PC-3 (cell line): ENCODE results near the gene RAP1GAP2. TPM values are rescaled to one million over a fixed set of nuclear protein-coding genes. Genes with fewer than 3 reads are reported as not detected.

Experiments
- ATAC-seq: fragments of 200-7000 bp; cut with Tn5 transposase; 2 replicates; pipeline ENCODE4 v1.9.1; 2020; ENCODE audit warnings: mild to moderate bottlenecking, moderate library complexity
- BruUV-seq: library from RNA; stranded (reverse); fragments of 400-500 nt; replicated peaks from 2 replicates; lab custom pipeline; 2021; lab: Mats Ljungman, UMichigan
- CTCF ChIA-PET: fragments of 300-600 bp; sonication (Branson Sonifier 250); formaldehyde crosslinking; loops from one replicate; lab custom pipeline; 2022; ENCODE audit warnings: antibody characterized with exemption; lab: Charles Lee
- POLR2A ChIA-PET: fragments of 300-600 bp; sonication (Branson Sonifier 250); formaldehyde crosslinking; loops from one replicate; lab custom pipeline; 2022; ENCODE audit warnings: antibody characterized with exemption; ENCODE audit not compliant: unreplicated experiment; lab: Charles Lee
- DNase-seq: peaks from one replicate; pipeline ENCODE4 v3.0.0-alpha.2; 2015
- H2AFZ ChIP-seq: fragments of 300-600 bp; sonication (generic); 2 replicates; pipeline ENCODE4 v1.6.0; 2016; ENCODE audit warnings: antibody characterized with exemption, low read length
- H3F3A ChIP-seq: fragments of 300-600 bp; sonication (generic); one replicate; pipeline ENCODE4 v1.6.0; 2017; ENCODE audit warnings: antibody characterized with exemption, low read length, control low read depth, mild to moderate bottlenecking; ENCODE audit not compliant: unreplicated experiment
- H3K27ac ChIP-seq: fragments of 300-600 bp; sonication (generic); 2 replicates; pipeline ENCODE4 v1.5.1; 2016; ENCODE audit warnings: mild to moderate bottlenecking, low read length
- H3K27me3 ChIP-seq: fragments of 300-600 bp; sonication (generic); 2 replicates; pipeline ENCODE4 v1.6.1; 2016; ENCODE audit warnings: low read length, mixed read lengths
- H3K36me3 ChIP-seq: fragments of 300-600 bp; sonication (generic); 2 replicates; pipeline ENCODE4 v1.6.1; 2016; ENCODE audit warnings: low read depth, mixed run types, low read length, mixed read lengths
- H3K4me1 ChIP-seq: fragments of 300-600 bp; sonication (generic); 2 replicates; pipeline ENCODE4 v1.5.1; 2016; ENCODE audit warnings: low read length; ENCODE audit not compliant: insufficient read depth
- H3K4me2 ChIP-seq: fragments of 300-600 bp; sonication (generic); 2 replicates; pipeline ENCODE4 v1.6.0; 2016; ENCODE audit warnings: low read length
- H3K4me3 ChIP-seq: fragments of 300-600 bp; sonication (generic); 2 replicates; pipeline ENCODE4 v1.5.1; 2016; ENCODE audit warnings: mild to moderate bottlenecking, low read length, mixed read lengths
- H3K79me2 ChIP-seq: fragments of 300-600 bp; sonication (generic); 2 replicates; pipeline ENCODE4 v1.6.1; 2017; ENCODE audit warnings: low read length, mixed read lengths
- H3K9ac ChIP-seq: fragments of 300-600 bp; sonication (generic); 2 replicates; pipeline ENCODE4 v1.6.0; 2016; ENCODE audit warnings: mild to moderate bottlenecking, low read length
- H3K9me2 ChIP-seq: fragments of 300-600 bp; sonication (generic); replicated peaks from 2 replicates; pipeline ENCODE4 v1.6.1; 2016; ENCODE audit warnings: mixed run types, low read length, mixed read lengths
- H3K9me3 ChIP-seq: fragments of 300-600 bp; sonication (generic); 2 replicates; pipeline ENCODE4 v1.6.1; 2016; ENCODE audit warnings: low read length, mixed read lengths
- H4K20me1 ChIP-seq: fragments of 300-600 bp; sonication (generic); 2 replicates; pipeline ENCODE4 v1.6.1; 2016; ENCODE audit warnings: low read length, mixed read lengths
- EZH2 ChIP-seq: fragments of 300-600 bp; sonication (generic); IDR thresholded peaks from one replicate; pipeline ENCODE4 v1.6.1; 2017; ENCODE audit warnings: antibody characterized with exemption, mild to moderate bottlenecking, low read length; ENCODE audit not compliant: unreplicated experiment
- EZH2phosphoT487 ChIP-seq: fragments of 300-600 bp; sonication (generic); IDR thresholded peaks from 2 replicates; pipeline ENCODE4 v1.6.1; 2018; ENCODE audit warnings: mild to moderate bottlenecking, antibody characterized with exemption, low read length, borderline replicate concordance
- intact Hi-C: fragments of 100-400 bp; cut with micrococcal nuclease; formaldehyde crosslinking; loops from 2 replicates; pipeline ENCODE4 v1.9.0; 2023
- total RNA-seq: library from RNA; depleted of rRNA; stranded (reverse); fragments of >200 nt; gene quantifications from 2 replicates; pipeline ENCODE4 v1.2.3, GENCODE V29; 2014
- TF ChIP-seq, protein P1 (sequence below): fragments of 300-600 bp; sonication (generic); conservative IDR thresholded peaks from 2 replicates; pipeline ENCODE4 v1.5.1; 2017; ENCODE audit warnings: antibody characterized with exemption, low read depth, mild to moderate bottlenecking, low read length

RAP1GAP2 gene
- total RNA-seq, 1 experiment from 2014 or later, result 14.5 TPM

GRCh38 chr17:2929881-2930533, 133.8 kb downstream of the RAP1GAP2 start:
- Histone ChIP-seq H3K4me3 (no peak overlapping the region), H3K9me3 (no peaks in the 10 kb centered on the region), H2AFZ (no peak overlapping the region), H3K27me3 (no peaks in the 10 kb centered on the region), H3K36me3 (no peaks in the 10 kb centered on the region), H3K4me1 (peaks cover 11% of the 10 kb centered on the region), H4K20me1 (no peaks in the 10 kb centered on the region), H3K9ac (no peak overlapping the region), H3K79me2 (no peaks in the 10 kb centered on the region), H3K9me2 (no peaks in the 10 kb centered on the region), H3K4me2 (no peak overlapping the region), H3K27ac (no peak overlapping the region), H3F3A (no peaks in the 10 kb centered on the region)
- ChIA-PET CTCF (interaction anchor here (1.0 kb wide), 1 partner anchor 25 kb away, joined by 3 read pairs; no protein-coding TSS in a partner anchor), POLR2A (no interaction called here)
- DNase-seq (peak; percentile 57), ATAC-seq (peak; percentile 75)
- intact Hi-C loops, result no loop called here
- no TSS peak for BruUV-seq
- TF ChIP-seq EZH2, result no peak
- TF ChIP-seq, protein P1, sequence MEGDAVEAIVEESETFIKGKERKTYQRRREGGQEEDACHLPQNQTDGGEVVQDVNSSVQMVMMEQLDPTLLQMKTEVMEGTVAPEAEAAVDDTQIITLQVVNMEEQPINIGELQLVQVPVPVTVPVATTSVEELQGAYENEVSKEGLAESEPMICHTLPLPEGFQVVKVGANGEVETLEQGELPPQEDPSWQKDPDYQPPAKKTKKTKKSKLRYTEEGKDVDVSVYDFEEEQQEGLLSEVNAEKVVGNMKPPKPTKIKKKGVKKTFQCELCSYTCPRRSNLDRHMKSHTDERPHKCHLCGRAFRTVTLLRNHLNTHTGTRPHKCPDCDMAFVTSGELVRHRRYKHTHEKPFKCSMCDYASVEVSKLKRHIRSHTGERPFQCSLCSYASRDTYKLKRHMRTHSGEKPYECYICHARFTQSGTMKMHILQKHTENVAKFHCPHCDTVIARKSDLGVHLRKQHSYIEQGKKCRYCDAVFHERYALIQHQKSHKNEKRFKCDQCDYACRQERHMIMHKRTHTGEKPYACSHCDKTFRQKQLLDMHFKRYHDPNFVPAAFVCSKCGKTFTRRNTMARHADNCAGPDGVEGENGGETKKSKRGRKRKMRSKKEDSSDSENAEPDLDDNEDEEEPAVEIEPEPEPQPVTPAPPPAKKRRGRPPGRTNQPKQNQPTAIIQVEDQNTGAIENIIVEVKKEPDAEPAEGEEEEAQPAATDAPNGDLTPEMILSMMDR, result peak; percentile 79

- H3K9me2 ChIP-seq, result no peaks in the 10 kb centered on the region
- no peak overlapping the region for H3K4me2 ChIP-seq
- H3K4me1 ChIP-seq, result no peaks in the 10 kb centered on the region
- DNase-seq (no peak), ATAC-seq (no peak)
- no peak overlapping the region for H3K27ac ChIP-seq
- no peaks in the 10 kb centered on the region for H3K79me2 ChIP-seq
- intact Hi-C loops, result no loop called here
- no peak for TF ChIP-seq EZH2
- TF ChIP-seq EZH2phosphoT487, result no peak
- TF ChIP-seq, protein P1, result no peak
- ChIA-PET POLR2A (no interaction called here), CTCF (no interaction called here)
- no peak overlapping the region for H3K9ac ChIP-seq
- H4K20me1 ChIP-seq, result no peaks in the 10 kb centered on the region
- no peaks in the 10 kb centered on the region for H3K9me3 ChIP-seq
- no peaks in the 10 kb centered on the region for H3F3A ChIP-seq
- no peaks in the 10 kb centered on the region for H3K27me3 ChIP-seq
- no TSS peak for BruUV-seq
- no peak overlapping the region for H2AFZ ChIP-seq
- no peaks in the 10 kb centered on the region for H3K36me3 ChIP-seq
- no peak overlapping the region for H3K4me3 ChIP-seq
Measured at GRCh38 chr17:2931876-2932275, 135.6 kb downstream of the RAP1GAP2 start.

DNA sequence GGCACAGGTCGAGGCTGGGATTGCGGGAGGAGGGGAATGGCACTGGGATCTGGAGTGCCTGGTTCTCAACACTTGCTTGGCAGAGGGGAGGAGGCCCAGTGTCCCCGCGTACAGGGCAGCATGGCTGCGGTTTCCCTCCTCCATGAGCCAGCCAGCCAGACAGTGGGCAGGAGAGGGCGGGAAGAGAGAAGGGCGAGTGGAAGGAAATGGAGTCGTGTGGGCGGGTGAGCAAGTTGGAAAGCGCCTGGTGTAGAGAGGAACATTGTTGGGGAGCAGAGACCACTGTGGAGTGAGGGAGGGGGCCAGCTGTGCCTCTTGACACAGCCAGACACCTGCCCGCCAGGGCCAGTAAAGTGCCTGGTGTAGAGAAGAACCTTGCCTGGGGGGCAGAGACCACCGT, 136.7 kb downstream of the RAP1GAP2 start:
- no peaks in the 10 kb centered on the region for H3K9me3 ChIP-seq
- ChIA-PET POLR2A (no interaction called here), CTCF (no interaction called here)
- H4K20me1 ChIP-seq, result no peaks in the 10 kb centered on the region
- no peaks in the 10 kb centered on the region for H3K27me3 ChIP-seq
- no TSS peak for BruUV-seq
- 0 out of 2 replicates have a peak, but pooled peaks cover 4% of the 10 kb centered on the region for H3K4me1 ChIP-seq
- no peak overlapping the region for H3K27ac ChIP-seq
- intact Hi-C loops, result no loop called here
- ATAC-seq, result no peak
- H3K9ac ChIP-seq, result no peak overlapping the region
- no peak for DNase-seq
- no peak overlapping the region for H3K4me3 ChIP-seq
- H3K79me2 ChIP-seq, result no peaks in the 10 kb centered on the region
- TF ChIP-seq, protein P1, result no peak
- no peak for TF ChIP-seq EZH2
- no peak for TF ChIP-seq EZH2phosphoT487
- H3K9me2 ChIP-seq, result no peaks in the 10 kb centered on the region
- H3K36me3 ChIP-seq, result no peaks in the 10 kb centered on the region
- H2AFZ ChIP-seq, result no peak overlapping the region
- no peaks in the 10 kb centered on the region for H3F3A ChIP-seq
- H3K4me2 ChIP-seq, result no peak overlapping the region
